COLO829 (cell line): Measurements from ENCODE around the gene PPP2R5C.
"Not testable (repeated sequence)": the region's sequence is repeated elsewhere in the genome, so short reads cannot be mapped to it uniquely, and the experiment has no call there.

Experiments used
- DNase-seq: peaks from one replicate; pipeline ENCODE4 v3.0.0; 2012; ENCODE audit warnings: low spot score

Gene PPP2R5C

DNA sequence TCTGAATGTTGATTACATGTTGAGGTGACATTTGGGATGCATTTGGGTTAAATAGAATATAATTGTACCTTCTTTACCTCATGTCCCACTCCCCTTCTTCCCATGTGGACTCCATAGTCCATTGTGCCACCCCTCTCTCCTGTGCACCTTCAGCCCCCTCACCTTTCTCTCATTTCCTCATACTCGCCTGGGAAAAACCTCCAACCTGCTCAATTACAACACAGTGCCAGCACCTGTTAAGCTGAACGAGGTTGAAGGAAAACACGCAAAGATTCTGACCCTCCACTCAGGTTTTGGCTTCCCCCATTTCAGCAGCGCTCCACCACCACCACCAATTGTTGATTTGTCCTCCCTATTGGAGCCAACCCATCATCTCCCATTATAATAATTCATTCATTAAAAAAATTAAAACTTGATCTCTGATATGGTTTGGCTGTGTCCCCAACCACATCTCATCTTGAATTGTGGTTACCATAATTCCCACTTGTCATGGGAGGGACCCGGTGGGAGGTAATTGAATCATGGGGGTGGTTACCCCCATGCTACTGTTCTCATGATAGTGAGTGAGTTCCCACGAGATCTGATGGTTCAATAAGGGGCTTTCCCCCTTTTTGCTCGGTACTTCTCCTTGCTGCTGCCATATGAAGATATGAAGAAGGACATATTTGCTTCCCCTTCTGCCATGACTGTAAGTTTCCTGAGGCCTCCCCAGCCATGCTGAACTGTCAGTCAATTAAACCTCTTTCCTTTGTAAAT lies 33.7 kb upstream of the PPP2R5C start:
- DNase-seq, result no peak

DNA sequence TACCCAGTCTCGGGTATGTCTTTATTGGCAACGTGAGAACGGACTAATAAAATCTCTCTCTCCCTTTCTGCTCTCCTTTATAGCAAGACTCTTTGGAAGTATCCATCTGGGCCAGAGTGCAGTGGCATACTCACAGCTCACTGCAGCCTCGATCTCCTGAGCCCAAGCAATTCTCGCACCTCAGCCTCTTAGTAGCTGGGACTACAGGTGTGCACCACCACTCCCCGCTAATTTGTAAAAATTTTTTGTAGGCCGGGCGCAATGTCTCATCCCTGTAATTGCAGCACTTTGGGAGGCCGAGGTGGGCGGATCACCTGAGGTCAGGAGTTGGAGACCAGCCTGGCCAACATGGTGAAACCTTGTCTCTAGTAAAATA lies 33.2 kb upstream of the PPP2R5C start:
- no peak for DNase-seq

DNA sequence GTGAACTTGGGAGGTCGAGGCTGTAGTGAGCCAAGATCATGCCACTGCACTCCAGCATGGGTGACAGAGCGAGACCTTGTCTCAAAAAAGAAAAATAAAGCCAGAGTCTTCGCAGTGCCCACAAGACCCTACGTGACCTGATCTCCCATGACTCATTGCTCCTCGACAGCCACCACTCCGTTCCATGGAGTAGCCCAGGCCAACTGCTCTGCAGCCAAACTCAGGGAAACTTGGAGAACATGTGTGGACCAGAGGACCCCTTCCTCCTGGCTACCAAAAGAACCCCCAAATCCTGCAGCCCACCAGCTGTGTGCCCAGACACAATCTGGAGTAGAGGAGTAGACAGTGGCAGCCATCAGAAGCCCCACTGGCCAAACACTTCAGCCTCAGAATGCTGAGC lies 32.1 kb upstream of the PPP2R5C start:
- no peak for DNase-seq

DNA sequence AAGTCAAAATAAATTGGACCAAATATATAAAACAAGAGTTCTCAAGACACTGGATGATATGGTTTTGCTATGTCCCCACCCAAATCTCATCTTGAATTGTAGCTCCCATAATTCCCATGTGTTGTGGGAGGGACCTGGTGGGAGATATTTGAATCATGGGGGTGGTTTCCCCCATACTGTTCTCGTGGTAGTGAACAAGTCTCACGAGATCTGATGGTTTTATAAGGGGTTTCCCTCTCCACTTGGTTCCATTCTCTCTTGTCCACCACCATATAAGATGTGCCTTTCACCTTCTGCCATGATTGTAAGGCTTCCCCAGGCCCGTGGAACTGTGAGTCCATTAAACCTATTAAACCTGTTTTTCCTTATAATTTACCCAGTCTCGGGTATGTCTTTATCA lies 31.4 kb upstream of the PPP2R5C start:
- not testable (repeated sequence) for DNase-seq

DNA sequence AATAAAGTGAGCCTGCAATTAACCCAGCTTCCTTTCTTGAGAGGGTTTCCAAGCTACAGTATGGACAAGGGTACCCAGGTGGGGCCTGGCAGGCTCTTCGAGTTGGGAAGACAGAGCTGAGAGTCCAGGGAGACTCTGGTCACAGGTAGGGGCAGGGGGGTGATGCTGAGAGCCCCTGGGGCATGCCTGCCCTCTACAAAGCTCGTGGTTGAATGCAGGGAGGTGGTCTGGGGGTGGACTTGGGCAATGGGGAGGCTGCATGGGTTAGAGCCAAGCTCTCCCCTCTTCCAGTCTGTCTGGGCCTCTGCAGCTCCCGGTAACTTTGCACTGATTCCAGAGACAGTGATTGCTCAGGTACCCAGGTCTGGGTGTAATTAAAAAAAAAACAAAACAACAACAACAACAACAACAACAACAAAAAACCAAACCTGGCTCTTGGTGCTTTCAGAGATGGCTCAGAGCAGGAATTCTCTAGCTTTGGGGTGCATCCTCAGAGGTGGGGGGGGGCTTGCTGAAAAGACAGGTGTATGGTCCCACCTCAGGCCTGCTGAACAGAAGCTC lies 30.8 kb upstream of the PPP2R5C start:
- no peak for DNase-seq

DNA sequence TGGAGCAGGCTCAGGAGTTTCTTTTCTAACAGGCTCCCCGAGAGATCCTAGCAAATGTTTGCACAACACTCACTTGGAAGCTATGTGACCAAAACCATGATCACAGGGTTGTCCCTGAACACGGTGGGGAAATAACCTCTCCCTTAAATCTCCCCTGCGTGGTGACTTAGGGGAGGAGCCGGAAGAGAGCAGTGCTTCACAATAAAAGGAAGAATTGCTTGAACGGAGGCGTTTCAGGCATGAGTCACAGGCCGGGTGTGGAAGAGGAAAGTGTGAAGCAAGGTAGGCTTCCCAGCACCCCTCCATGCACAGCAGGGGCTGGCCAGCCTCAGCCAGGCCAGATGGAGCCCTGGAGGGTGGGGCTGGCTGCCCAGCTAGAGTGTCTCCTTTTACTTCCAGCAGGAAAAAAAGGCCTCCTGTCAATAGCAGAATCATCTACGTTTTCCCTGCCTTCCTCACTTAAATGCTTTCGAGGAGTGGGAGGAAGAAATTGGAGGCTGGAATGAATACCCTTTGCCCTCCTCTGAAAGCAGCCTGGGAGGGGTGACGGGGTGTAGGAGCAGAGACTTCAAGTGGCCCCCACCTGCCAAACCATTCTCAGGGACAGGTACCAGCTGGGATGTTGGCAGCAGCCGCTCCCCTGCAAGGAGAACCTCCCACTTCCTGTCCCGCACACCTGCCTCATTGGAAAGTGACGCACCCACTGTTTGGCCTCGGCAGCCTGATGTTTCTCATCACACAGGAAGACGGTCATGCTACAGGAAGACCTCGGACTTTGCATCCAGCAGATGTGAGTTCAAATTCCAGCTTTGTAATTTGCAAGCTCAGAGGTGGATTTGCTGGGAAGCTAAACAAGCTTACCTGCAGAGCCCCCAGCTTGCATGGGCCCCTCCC lies 30.1 kb upstream of the PPP2R5C start:
- DNase-seq, result peak; percentile 46

DNA sequence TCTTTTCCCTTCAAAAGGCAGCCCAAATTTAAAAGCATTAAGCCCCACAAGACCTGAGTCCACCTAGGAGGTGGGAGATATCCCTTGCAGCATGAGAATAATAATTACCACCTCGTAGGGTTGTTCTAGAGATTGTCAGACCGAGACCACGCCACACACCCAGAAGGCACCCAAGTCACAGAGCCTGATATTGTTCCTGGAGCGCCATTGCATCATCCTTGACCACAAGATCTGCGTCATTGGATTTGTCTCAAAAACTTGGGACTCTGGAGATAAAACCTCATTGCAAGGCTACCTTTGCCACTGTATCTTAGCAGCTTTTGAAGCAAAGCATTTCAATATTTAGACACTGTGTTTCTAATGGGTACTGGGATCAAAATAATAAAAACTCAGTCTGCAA lies 29.4 kb upstream of the PPP2R5C start:
- DNase-seq, result no peak

DNA sequence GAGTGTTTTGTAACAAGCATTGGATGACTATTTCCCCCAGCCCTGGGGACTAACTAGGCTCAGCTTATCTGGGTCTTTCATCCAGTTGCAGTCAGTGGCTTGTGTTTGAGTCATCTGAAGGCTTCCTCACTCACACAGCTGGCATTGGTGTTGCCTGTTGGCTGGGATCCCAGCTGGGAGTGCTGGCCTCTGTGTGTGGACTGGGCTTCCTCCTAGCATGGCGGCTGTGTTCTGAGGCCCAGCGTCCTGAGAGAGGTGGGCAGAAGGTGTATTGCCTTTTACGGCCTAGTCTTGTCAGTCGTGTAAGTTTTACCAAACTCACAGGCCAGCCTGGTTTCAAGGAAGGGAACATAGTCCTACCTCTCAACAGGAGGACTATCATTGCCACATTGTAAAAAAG lies 28.3 kb upstream of the PPP2R5C start:
- DNase-seq, result no peak

DNA sequence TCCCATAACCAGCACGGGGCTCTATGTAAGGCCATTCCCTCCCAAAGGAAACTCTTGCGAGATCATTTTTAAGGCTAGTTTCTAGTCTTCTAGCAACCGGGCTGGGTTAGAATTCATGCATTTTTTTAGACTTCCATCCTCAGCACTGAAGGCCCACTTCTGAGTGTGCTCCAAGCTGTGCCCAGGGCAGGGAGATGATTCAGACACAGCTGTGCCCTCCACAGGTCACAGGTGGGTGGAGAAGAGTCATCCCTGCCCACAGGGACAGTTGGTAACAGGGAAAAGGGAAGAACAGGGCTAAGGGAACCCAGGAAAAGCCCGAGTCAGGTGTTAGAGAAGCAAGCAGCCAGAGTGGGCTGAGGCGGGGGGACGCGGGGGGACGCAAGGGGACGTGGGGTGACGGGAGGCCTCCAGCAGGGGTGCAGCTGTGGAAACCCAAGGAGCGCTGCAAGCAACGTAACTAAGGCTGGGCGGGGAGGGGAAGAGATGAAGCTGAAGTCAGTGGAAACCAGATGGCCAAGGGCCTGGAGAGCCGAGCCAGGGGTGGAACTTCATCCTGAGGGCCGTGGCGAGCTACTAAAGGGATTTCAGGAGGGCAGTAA lies 27.2 kb upstream of the PPP2R5C start:
- no peak for DNase-seq

DNA sequence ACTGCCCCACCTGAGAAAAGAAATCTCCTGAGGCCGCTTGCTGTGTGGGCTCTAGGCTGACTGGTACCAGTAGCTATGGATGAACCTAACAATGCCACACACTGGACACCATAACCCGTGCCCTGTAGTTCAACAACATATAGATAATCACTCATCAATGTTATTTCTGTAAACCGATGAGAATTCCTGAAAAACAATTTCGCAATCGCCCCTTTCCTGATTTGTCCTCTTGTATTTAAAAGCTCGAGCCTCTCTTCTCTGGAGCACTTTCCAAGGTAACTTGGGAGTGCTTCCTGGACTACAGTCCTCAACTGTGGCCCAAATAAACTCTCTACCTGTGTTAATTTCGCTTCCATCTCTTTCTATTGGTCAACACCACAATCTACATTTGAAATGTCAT lies 26.1 kb upstream of the PPP2R5C start:
- no peak for DNase-seq

DNA sequence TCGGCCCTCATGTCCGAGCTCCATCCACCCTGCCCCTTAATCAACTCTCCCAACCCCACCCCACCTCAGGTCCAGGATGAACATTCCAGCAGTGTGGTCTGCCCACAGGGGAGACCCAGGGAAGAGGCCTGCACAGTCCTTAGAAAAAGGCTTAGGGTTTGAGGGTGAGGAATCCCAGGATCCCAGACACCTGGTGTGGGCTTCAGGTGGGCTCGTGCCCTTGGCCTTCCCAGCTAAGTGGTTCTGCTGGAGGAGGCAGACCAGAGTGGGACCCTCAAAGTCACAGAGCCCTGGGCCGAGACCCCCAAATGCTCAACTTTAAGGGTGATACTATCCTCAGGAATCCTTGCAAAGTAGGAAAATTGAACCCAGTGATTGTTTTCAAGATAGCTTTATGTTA lies 25.4 kb upstream of the PPP2R5C start:
- DNase-seq, result no peak

DNA sequence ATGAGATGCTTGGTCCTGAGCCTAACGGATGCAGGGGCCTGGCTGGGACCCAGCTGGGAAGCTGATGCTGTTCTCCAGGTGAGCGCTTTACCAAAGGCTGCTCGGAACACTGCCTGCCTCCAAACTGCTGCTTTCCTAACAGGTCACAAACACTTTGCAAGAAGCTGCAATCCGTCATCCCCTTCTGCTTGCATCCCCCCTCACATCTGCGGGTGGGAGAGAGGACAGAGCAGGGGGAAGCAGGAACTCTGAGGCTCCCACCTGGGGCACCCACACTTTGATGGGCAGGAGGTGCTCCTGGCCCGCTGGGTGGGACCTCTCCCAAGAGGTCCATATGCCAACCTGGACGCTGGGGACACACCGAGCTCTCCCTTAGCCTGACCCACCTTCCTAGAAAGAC lies 24.9 kb upstream of the PPP2R5C start:
- no peak for DNase-seq

DNA sequence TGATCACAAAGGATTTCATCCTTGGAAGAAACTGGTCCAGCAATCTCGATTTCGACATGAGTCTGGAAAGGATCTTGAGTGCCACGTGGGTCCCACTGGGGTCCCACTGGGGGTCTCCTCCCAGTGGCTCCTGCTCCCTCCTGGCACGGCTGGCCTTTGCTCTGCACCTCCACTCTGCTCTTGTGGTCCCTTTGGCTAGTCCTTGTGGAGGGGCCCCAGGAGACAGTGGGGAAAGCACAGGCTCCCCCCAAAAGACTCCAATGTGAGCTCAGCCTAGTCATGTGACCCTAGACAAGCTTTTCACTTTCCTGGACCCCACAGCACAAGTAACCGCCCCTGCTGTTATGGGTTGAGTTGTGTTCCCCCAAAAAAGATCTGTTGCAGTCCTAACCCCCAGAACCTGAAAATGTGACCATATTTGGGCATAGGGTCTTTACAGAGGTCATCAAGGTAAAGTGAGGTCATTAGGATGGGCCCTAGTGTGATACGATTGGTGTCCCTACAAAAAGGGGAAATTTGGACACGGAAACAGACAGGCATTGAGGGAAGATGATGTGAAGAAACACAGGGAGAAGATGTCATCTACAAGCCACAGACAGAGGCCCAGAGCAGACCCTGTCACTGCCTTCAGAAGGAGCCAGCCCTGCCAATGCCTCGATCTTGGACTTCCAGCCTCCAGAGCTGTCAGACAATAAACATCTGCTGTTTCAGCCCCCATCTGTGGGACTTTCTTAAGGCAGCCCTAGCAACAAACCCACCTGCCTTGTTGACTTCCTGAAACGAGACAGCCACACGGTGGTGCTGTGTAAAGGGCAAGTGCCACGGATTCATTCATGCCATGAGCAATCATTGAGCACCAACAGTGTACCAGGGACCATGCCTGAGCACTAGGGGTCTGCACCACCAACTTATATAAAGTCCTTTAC lies 23.8 kb upstream of the PPP2R5C start:
- no peak for DNase-seq

DNA sequence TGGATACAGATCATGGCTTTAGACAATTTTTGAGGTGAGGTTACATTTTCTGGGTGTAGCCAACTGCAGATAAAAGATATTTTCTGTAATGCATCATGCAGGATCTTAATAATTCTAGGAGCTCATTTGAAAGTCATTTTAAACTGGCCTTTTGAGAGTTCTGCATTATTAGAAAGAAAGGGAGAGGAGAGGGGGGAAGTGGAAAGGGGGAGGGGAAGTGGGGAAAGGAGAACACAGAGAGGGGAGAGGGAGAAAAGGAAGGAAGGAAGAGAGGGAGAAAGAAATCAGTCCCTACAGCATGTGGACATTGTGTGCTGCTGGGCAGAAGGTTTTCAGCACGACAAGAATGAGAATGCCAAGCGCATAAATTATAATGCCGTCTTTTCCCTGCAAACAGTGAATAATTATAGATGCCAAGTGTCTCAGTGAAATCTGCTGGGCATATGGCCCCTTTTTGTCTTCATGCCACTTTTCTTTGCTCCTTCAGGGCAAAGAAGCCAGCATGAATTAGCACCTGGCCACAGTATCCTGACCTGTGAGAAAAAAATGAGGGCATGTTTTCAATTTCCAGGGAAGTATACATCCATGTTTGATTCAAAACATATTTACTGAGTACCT lies 22.7 kb upstream of the PPP2R5C start:
- no peak for DNase-seq

DNA sequence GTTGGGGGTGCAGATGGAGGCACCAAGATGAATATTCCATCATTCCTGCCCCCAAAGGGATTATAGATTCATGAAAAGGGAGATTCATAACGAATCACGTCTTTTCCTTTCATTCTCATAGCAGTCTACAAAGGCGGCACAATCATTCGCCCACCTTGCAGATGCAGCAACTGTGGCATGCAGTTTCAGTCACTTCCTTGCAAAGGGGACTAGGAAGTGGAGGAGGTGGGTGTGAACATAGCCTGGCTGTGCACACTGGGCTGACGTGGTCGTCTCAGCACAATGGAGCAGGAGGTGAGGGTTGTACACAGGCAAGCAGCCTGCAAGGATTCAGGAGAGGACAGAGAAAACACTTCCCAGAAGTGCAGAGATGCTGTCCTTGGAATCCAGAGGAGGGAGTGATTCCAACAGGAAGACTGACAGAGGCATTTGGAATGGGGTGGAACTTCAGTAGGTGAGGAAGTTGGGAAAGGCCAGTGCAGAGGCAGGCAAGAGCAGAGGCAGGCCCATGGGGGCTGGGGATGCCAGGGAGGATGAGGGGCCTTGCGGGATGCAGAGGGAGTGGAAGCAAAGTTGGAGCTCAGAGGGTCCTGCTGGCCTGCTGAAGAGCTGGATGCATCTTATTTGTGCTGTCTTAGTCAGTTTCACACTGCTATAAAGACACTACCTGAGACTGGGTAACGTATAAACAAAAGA lies 21.9 kb upstream of the PPP2R5C start:
- DNase-seq, result no peak

DNA sequence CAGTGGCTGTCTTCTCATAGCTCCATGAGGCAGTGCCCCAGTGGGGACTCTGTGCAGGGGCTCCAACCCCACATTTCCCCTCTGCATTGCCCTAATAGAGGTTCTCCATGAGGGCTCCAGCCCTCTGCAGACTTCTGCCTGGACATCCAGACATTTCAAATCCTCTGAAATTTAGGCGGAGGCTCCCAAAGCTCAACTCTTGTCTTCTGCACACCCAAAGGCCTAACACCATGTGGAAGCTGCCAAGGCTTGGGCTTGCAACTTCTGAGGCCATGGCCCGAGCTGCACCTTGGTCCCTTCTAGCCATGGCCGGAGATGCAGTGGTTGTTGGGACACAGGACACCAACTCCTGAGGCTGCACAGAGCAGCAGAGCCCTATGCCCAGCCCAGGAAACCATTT lies 20.5 kb upstream of the PPP2R5C start:
- DNase-seq, result no peak

DNA sequence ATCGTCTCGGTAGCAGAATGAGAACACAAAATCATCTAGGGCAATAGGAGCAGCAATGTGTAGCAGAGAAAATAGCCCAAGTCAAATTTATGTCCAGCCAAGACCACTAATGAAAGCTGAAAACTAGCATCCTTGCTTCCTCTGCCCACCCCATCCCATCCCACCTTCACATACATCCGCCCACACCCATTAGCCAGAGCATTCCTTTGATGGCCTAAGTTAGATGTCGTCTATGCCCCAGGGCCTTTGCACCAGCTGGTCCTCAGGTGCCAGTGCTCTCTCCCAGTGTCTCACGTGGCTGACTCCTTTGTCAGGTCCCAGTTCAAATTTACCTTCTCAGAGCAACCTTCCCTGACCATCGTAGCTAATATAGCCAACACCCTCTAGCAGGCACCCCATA lies 17.8 kb upstream of the PPP2R5C start:
- DNase-seq, result no peak

DNA sequence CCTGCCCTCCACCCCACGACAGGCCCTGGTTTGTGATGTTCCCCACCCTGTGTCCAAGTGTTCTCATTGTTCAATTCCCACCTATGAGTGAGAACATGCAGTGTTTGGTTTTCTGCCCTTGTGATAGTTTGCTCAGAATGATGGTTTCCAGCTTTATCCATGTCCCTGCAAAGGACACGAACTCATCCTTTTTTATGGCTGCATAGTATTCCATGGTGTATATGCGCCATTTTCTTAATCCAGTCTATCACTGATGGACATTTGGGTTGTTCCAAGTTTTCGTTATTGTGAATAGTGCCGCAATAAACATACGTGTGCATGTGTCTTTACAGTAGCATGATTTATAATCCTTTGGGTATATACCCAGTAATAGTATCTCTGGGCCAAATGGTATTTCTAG lies 17.1 kb upstream of the PPP2R5C start:
- not testable (repeated sequence) for DNase-seq

DNA sequence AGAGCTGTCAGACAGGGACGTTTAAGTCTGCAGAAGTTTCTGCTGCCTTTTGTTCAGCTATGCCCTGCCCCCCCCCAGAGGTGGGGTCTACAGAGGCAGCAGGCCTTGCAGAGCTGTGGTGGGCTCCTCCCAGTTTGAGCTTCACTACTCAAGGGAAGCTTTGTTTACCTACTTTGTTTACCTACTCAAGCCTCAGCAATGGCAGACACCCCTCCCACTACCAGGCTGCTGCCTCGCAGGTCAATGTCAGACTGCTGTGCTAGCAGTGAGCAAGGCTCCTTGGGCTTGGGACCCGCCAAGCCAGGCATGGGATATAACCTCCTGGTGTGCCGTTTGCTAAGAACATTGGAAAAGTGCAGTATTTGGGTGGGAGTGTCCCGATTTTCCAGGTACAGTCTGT lies 11.8 kb upstream of the PPP2R5C start:
- not testable (repeated sequence) for DNase-seq

DNA sequence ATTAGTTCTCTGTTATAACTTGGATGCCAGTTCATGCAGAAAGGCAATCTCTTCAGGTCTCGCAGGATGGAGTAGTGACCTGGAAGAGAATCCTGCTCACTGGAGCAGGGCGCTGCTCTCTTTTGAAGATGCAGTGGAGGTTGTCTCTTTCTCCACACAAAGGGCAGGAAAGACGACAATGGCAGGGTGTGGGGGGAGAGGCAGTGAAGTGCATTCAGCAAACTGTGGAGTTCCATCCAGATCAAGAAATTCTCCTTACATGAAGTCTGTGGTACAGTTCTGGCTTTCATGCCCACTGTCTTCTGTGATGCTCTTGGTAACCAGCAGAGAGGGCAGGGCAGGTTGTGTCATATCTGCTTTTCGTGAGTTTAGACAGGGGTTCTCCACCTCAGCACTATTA lies 6.6 kb upstream of the PPP2R5C start:
- DNase-seq, result no peak
